GM18867 (cell line): ENCODE data around the gene MGLL.
"Not testable (repeated sequence)": the region's sequence is repeated elsewhere in the genome, so short reads cannot be mapped to it uniquely, and the experiment has no call there.

ENCODE experiments used
- ATAC-seq: cut with Tn5 transposase; IDR thresholded peaks from one replicate; pipeline ENCODE4 v1.9.1; 2021; ENCODE audit warnings: mild to moderate bottlenecking, moderate library complexity; ENCODE audit not compliant: unreplicated experiment

The MGLL gene

DNA sequence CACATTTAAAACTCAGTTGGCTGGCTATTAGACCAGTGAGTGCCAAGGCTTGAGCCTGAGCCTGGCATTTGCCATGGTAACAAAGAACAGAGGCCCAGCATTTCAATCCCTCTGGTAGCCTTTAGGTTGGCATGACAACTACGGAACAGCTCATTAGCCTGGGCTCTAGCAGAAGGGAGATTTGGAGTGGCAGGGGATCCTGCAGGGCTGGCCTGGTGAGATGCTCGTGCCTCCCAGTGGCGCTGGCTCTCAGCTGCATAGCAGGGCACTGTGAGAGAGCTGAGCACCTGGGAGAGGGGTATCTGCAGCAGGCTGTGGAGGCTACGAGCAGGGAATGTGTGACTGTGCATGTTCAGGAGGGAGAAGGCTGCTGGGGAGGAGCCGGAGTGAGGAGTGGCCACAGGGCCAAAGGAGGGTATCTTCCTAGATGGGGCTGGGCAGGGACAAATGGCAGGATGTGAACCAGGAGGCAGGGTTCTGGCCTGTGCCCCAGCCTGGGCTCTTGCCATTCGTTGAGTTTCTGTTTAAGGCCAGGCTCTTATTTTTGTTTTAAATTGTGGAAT lies 155.1 kb downstream of the MGLL start:
- ATAC-seq = no peak

DNA sequence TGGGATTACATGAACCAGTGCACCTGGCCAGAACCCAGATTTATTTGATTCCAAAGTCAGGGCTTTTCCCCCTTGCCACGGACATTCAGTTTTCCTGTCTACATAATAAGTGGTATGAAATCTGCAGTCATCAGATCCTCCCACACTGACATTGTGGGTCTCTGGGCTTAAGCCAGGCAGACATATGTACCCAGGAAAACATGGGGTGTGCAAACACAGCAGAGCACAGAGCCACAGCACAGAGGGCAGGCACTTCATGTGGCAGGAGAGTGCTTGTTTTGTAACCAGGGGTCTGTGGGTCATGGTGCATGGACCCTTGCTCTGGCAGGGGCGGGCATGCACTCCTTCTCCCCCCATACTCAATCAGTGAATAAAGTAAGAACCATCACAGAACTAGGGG lies 155.6 kb downstream of the MGLL start:
- ATAC-seq = no peak

DNA sequence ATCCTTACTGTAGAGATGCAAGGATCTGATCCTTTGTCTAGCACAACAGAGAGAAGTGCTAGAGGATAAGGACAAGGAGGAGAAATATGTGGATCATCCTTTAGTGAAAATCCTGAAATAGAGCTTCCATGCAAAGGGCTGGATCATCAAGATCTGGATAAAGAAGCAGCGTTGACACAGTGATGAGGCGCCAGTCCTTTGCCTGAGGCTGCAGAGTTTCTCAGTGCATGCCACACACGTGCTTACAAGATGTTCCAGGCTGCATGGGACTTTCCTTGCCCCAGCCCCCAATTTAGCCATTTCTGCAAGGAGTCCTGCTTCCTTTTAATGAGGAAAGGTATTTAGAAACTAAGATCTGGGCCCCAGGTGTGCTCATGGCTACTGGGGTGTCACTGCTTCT lies 156.7 kb downstream of the MGLL start:
- no peak for ATAC-seq

DNA sequence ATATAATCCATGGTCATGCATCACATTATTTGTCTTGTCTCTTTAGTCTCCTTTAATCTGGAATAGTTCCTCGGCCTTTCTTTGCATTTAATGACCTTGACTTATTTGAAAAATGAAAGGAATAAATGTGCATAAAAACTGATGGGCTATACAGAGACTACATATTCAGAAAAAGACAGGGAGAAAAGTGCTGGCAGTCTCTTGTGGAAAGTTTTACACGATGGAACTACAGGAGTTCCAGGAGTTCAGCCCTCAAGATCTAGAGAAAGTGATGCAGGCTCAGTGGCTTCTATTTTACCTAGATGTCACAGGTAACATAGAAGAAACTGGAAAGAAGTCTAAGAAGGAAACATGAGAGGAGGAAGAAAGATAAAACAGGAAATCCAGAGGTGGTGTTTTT lies 157.2 kb downstream of the MGLL start:
- ATAC-seq = no peak

DNA sequence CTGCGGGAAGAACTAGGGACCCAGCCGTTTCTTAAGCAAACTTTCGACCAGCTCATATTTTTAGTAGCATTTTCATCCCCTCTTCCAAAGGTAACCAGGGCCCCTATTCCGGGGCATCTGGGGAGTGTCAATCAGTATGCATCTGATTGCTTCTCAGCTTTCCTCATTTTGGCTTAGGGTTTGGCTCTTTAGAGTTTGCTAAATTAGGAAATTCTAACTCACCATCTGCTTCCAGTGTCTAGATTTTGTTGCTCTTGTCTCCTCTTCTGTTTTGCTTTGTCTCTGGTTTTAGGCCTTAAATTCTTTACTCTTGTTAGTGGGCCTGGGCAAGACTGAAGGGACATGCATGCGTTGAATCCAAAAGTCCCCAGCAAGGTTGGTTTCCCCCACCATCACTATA lies 159.2 kb downstream of the MGLL start:
- ATAC-seq = no peak

DNA sequence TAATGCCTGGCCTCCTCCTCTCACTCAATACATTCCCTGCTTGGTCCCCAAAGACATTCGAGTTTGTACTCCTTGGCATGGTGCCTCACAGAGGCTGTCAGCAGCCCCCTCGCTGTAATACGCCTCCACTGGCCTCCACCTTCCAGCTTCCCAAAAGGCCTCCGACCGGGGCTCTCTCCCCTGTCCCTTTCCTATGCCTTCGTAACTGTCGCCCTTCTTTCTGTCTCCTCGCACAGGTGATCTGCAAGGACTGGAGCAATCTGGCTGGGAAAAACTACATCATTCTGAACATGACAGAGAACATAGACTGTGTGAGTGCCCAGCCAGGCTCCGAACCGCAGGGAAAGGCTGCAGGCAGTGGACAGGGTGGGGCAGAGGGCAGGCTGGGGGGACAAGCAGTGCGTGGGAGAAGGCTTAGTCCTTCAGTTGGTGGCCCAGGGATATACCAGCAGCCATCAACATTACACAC lies 160.3 kb downstream of the MGLL start:
- no peak for ATAC-seq

DNA sequence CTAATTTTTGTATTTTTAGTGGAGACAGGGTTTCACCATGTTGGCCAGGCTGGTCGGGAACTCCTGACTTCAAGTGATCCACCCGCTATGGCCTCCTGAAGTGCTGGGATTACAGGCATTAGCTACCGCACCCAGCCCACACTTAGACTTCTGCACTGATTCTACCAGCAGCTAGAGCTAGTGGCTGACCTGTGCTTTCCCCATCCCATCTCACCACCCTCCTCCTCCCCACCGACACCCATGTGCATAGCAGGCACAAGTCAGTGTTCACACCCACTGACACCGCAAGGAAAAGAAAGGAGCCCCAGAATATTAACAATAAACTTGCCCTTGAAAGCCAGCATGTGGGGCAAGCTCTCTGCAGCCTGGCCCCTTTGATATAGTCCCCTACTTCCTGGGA lies 160.7 kb downstream of the MGLL start:
- no peak for ATAC-seq

DNA sequence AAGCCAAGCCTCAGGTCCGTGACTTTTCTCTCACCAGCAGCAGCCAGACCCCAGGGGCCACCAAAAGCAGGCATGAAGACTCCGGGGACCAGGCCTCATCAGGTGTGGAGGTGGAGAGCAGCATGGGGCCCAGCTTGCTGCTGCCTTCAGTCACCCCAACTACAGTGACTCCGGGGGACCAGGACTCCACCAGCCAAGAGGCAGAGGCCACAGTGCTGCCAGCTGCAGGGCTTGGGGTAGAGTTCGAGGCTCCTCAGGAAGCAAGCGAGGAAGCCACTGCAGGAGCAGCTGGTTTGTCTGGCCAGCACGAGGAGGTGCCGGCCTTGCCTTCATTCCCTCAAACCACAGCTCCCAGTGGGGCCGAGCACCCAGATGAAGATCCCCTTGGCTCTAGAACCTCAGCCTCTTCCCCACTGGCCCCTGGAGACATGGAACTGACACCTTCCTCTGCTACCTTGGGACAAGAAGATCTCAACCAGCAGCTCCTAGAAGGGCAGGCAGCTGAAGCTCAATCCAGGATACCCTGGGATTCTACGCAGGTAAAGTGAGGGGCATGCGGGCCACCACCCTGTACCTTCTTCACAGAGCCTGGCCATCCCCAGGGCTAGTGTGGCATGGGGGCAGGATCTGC lies 161.6 kb downstream of the MGLL start:
- ATAC-seq = no peak

DNA sequence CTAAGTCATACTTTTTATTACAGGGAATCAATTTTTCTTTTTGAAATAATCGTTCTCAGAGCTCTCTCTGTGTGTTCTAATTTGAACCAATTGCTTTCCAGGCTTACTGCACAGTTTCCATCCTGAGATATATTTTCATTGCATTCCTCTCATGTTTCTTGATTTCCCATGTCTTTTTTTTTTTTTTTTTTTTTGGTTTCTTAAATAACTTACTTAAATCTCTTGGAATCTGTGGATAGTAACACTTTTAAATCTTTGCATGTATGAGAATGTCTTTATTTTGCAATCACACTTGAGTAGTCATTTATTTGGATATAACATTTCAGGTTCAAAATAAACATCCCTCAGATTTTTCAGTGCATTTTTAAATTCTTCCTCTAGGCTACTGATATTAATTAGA lies 164.1 kb downstream of the MGLL start:
- ATAC-seq = no peak

DNA sequence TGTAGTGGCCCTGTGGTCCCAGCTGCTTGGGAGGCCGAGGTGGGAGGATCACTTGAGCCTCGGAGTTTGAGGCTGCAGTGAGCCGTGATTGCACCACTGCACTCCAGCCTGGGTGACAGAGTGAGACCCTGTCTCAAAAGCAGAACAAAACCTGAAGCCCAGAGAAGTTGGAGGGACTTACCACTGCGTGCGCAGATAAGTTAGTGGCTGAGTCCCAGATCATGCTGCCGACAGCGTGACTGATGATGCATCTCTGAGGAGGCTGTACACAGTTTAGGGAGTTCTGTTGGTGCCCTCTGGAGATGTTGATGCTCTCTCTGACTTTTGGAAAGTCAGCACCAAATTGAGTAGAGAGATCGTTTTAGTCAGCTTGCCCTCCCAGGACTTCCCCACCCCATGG lies 165.4 kb downstream of the MGLL start:
- ATAC-seq = no peak

DNA sequence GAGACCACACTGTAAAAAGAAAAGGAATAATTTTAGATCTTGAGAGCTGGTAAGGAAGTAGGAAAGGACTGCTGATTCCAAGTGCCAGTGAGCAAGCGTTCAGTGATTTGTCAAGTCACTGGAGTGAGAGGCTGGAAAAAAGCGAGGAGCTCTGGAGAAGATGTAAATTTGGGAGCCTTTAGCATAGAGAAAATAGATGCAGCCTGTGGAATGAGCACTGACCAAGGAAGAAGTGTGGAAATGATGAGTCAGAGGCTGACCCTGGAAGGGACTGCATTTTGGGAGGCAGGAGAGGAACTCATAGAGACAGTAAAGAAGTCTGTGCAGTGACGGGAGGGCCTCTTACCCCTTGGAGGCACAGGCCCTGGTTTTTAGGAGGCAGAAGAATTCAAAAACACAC lies 166.7 kb downstream of the MGLL start:
- ATAC-seq = no peak

DNA sequence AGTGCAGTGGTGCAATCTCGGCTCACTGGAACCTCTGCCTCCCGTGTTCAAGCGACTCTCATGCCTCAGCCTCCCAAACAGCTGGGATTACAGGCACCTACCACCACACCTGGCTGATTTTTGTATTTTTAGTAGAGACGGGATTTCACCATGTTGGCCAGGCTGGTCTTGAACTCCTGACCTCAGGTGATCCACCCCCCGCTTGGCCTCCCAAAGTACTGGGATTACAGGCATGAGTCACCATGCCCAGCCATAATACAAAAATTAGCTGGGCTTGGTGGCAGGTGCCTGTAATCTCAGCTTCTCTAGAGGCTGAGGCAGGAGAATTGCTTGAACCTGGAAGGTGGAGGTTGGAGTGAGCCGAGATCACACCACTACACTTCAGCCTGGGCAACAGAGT lies 167.3 kb downstream of the MGLL start:
- ATAC-seq = not testable (repeated sequence)

DNA sequence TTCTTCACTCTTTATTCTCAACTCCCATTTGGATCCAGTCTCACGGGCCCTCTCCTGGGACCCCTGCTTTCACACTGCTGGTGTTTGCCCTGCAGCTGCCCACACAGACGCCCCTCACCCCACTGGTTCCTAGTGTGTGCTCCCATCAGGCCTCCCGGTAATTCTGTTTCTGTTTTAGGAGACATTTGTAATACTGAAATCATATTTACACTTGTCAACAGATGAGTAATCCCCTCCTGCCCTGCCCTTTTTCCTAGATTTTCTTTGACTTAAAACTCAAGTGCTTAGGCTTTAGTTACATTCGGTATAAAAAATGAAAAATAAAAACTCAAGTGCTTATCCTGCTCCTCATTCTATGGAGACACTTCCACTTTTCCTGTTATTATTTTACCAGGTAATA lies 167.9 kb downstream of the MGLL start:
- no peak for ATAC-seq

DNA sequence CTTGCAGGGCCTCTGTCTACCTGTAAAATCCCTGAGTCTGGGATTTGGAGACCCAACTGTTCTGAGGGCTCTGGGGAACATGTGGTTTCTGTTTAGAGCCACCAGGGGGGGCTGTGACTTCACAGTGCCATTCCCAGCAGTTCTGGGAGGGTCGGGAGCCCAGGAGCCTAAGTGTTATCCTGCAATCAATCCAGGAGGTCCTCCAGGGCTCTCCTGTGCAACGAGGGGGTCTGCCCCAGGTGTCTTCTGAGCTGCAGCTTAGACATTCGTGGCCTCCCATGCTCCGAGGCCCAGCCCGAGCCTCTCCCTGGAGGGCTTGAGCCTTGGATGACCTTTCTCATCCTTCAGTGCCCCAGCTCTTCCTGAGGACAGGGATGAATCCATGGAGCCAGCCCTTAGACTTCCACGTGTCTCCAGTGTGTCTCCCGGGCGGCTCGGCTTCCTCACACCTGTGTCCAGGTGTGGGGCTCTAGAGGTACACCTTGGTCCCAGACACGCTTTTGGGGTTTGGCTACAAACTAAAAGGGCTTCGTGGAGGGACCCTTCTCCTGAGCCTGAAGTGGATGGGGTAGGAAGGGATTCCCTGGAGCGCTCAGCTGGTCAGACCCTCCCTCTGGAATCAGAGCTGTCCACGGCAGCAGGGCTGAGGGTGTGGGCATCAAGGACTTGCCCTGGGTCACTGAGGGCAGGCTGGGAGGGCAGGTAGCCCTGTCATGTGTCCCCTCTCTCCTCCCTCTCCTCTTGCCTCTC lies 169.9 kb downstream of the MGLL start:
- ATAC-seq = no peak

DNA sequence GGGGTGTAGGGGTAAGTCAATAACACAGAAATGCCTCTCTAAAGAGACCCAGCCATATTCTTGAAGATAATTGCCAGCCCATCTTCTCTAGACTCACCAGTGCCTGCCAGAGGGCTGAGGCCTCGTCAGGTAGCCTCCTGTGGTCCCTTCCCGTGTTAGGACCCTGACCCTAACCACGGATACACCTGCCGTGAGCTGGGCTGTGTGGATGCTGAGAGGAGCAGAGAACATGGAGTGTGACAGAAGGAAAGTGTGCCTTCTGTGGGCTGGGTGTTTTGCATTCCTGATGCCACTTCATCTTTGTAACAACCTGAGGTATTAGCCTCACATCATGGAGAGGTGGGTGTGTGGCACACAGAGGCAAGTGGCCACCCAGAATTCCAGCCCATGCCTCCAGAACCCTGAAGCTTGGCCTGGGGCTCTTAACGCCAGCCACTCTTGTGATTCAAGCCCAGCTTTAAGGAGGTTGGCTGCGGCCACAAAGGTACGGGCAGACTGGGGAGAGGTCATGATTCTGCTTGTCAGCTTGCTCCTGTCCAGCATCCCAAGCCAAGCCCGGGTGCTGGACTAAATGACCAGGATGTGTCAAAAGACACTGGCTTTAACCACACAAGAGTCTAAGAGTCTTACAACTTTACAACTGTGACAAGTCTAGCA lies 170.7 kb downstream of the MGLL start:
- ATAC-seq = no peak

DNA sequence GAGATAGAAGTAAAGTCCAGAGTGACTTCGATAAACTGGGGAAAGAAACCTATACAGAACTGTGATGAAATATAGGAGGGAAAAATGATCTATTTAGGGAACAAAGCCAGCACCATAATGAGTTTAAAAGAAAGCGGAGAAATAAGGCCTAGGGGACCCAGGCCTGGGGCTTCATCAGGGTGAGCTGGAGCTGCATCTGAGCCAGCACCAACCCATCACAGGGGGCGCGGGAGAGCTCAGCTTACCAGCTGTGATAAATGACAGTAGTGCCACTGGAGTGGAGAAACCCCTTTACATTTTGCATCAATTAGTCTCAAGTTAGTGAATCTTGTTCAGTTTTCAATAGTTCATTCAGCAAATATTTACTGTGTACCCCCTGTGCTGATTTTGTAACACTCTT lies 172.1 kb downstream of the MGLL start:
- no peak for ATAC-seq

DNA sequence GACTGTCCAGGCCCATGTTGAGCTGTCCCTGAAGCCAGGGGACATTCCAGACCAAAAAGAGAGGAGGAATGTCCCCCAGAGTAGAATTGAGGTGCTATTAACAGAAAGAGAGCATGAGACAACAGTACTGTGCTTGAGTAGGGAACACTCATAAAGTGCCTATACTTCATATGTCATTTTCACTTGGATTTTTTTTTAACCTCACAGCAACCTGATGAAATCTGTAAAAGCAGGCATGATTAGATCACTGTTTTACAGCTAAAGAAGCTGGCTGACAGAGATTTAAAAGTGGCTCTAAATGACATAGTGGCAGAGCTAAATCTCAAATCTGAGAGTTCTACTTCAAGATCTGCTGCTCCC lies 174.5 kb downstream of the MGLL start:
- no peak for ATAC-seq

DNA sequence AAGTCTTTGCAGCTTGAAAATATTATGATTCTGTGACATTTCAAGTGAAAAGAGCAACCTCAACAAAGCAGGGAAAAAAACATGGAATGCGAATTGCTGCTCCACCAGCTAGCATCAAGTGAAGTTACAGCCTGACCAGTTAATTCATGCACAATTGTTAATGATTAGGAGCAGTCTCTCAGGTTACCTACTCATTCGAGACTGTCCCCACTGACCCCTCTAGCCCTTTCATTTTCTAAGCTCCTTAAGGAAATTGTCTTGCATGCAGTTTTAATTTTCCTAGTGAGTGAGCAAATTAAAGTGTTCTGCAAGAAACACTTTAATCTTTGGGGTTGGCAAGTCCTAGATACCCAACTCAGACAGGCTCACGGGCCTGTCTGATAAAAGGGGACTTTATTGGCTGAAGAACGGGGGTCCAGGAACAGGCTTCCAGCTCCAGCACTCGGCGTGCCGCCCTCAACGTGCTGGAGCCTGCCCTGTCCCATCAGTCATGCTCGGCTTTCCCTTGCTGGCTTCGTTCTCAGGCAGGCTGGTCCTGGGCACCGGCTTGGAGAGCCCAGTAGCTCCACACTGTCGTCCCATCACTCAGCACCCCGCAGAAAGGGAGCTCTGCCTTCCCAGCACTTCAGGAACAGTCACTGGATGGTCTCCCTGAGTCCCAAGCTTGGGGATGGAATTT lies 175.0 kb downstream of the MGLL start:
- ATAC-seq = no peak

DNA sequence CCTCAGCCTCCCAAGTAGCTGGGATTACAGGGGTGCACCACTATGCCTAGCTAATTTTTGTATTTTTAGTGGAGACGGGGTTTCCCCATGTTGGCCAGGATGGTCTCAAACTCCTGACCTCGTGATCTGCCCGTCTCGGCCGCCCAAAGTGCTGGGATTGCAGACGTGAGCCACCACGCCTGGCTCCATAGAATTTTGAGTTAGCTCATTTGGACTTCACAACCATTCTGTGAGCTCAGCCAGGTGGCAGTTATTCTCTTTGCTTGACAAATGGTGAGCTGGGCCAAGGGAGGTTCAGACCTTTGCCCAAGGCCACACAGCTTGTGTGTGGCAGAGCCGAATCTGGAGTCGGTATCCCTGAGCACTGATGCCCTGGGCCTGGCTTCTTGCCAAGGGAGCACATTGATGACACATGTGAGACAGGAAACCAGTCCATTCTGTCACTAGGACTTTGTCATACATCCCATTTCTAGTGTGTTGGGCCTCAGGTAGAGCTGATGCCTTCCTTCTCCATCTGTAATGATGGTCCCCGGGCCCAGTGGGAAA lies 175.7 kb downstream of the MGLL start:
- no peak for ATAC-seq

DNA sequence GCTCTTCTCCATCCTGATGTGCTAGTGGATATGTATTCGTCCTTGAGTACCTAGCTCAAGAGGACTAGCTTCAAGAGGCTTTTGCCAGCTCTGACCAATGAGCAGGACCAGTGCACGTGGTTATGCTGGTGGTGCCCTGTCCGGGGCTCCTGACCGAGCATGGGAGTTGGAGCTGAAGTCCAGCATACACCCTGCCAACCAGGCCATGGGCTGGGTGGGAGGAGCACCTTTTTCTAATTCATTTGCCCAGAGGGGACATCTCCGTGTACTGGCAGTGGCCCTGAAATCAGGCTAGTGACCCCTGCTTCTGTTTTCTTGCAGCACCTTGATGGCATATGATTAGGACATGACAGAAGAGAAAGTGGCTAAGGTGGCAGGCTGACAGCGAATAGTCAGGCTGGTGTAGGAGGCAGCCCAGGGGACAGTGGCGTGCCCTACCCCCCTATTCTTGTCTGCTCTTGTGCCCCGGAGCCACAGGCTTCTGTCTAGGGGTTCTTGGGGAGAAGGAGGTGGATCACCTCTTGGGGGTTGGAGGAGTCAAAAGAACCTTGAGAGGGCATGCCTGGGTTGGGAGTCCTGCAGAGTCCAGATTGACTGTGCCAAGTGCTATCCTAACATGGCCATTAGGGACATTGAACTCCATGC lies 176.8 kb downstream of the MGLL start:
- no peak for ATAC-seq
